Measurements from ENCODE around the gene CNIH3. TPM values are rescaled to one million over a fixed set of nuclear protein-coding genes. Genes with fewer than 3 reads are reported as not detected.
"Not testable (repeated sequence)": the region's sequence is repeated elsewhere in the genome, so short reads cannot be mapped to it uniquely, and the experiment has no call there.

Gene CNIH3
- total RNA-seq, 1 donor, result 1.4 TPM

GRCh38 chr1:224676551-224676950, 60.4 kb downstream of the CNIH3 start:
- Histone ChIP-seq H3K4me3 (ENCODE audit: low read length) (no peak overlapping the region), H3K9me3 (ENCODE audit: low read depth, low read length) (no peaks in the 10 kb centered on the region), H3K4me1 (ENCODE audit: insufficient read depth, low read length) (no peaks in the 10 kb centered on the region), H3K27me3 (ENCODE audit: insufficient read depth, low read length) (no peaks in the 10 kb centered on the region)

DNA sequence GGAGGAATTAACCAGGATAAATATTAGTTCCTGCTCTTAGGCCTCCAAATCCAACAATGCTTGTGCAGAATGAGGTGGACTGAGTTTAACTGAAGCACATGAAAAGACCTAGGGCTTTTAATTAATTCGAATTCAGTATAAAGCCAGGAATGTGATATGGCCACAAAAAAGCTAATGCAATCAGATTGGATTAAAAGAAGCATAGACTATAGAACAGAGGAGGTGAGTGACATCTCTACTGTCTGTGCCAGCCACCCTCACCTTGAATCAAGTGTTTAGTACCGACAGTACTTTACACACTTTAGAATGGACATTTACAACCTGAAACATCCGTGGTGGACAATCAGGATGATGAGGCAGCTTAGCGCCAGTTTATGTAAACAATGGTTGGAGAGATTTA, 62.1 kb downstream of the CNIH3 start:
- H3K4me1 ChIP-seq (ENCODE audit: insufficient read depth, low read length), result no peaks in the 10 kb centered on the region
- H3K27me3 ChIP-seq (ENCODE audit: insufficient read depth, low read length), result no peaks in the 10 kb centered on the region
- H3K4me3 ChIP-seq (ENCODE audit: low read length), result no peak overlapping the region
- no peaks in the 10 kb centered on the region for H3K9me3 ChIP-seq (ENCODE audit: low read depth, low read length)

GRCh38 chr1:224679606-224680005, 63.5 kb downstream of the CNIH3 start:
- Histone ChIP-seq H3K4me3 (ENCODE audit: low read length) (no peak overlapping the region), H3K27me3 (ENCODE audit: insufficient read depth, low read length) (no peaks in the 10 kb centered on the region), H3K4me1 (ENCODE audit: insufficient read depth, low read length) (no peaks in the 10 kb centered on the region), H3K9me3 (ENCODE audit: low read depth, low read length) (no peaks in the 10 kb centered on the region)

DNA sequence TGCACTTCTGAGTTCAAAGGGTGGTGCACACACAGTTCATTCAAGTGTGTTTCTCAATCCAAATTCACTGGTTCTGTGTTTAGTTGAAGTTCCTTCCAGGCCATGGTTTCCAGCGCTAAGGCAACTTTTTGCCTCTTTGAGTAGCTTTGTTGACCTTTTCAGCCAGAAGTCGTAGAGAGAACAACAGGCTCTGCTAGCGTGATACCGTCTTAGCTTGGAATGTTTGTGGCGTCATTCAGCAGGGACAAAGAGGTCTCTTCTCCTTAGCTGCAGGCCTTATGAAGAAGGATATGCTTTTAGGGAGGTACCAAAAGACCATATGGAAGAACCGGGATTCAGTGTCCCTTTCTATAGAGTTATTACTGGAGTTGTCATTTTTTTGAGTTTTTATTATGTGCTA, 65.7 kb downstream of the CNIH3 start:
- H3K4me1 ChIP-seq (ENCODE audit: insufficient read depth, low read length), result no peaks in the 10 kb centered on the region
- no peak overlapping the region for H3K4me3 ChIP-seq (ENCODE audit: low read length)
- H3K9me3 ChIP-seq (ENCODE audit: low read depth, low read length), result no peaks in the 10 kb centered on the region
- no peaks in the 10 kb centered on the region for H3K27me3 ChIP-seq (ENCODE audit: insufficient read depth, low read length)

GRCh38 chr1:224683936-224684335, 67.8 kb downstream of the CNIH3 start:
- Histone ChIP-seq H3K9me3 (ENCODE audit: low read depth, low read length) (no peaks in the 10 kb centered on the region), H3K27me3 (ENCODE audit: insufficient read depth, low read length) (no peaks in the 10 kb centered on the region), H3K4me1 (ENCODE audit: insufficient read depth, low read length) (no peaks in the 10 kb centered on the region), H3K4me3 (ENCODE audit: low read length) (no peak overlapping the region)

GRCh38 chr1:224684979-224685425, 68.9 kb downstream of the CNIH3 start:
- Histone ChIP-seq H3K4me3 (ENCODE audit: low read length) (no peak overlapping the region), H3K27me3 (ENCODE audit: insufficient read depth, low read length) (no peaks in the 10 kb centered on the region), H3K4me1 (ENCODE audit: insufficient read depth, low read length) (no peaks in the 10 kb centered on the region), H3K9me3 (ENCODE audit: low read depth, low read length) (no peaks in the 10 kb centered on the region)

DNA sequence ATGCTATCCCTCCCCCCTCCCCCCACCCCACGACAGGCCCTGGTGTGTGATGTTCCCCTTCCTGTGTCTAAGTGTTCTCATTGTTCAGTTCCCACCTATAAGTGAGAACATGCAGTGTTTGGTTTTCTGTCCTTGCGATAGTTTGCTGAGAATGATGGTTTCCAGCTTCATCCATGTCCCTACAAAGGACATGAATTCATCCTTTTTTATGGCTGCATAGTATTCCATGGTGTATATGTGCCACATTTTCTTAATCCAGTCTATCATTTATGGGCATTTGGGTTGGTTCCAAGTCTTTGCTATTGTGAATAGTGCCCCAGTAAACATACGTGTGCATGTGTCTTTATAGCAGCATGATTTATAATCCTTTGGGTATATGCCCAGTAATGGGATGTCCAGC, 70.0 kb downstream of the CNIH3 start:
- not testable (repeated sequence) for H3K27me3 ChIP-seq (ENCODE audit: insufficient read depth, low read length); H3K4me1 ChIP-seq (ENCODE audit: insufficient read depth, low read length); H3K4me3 ChIP-seq (ENCODE audit: low read length); H3K9me3 ChIP-seq (ENCODE audit: low read depth, low read length)

GRCh38 chr1:224687465-224687864, 71.3 kb downstream of the CNIH3 start:
- Histone ChIP-seq H3K4me1 (ENCODE audit: insufficient read depth, low read length) (no peaks in the 10 kb centered on the region), H3K4me3 (ENCODE audit: low read length) (no peak overlapping the region), H3K27me3 (ENCODE audit: insufficient read depth, low read length) (no peaks in the 10 kb centered on the region), H3K9me3 (ENCODE audit: low read depth, low read length) (no peaks in the 10 kb centered on the region)

- Histone ChIP-seq H3K4me3 (ENCODE audit: low read length) (no peak overlapping the region), H3K27me3 (ENCODE audit: insufficient read depth, low read length) (no peaks in the 10 kb centered on the region), H3K9me3 (ENCODE audit: low read depth, low read length) (no peaks in the 10 kb centered on the region), H3K4me1 (ENCODE audit: insufficient read depth, low read length) (no peaks in the 10 kb centered on the region)
Observed at GRCh38 chr1:224689374-224689773, 73.3 kb downstream of the CNIH3 start.

GRCh38 chr1:224690576-224690975, 74.5 kb downstream of the CNIH3 start:
- Histone ChIP-seq H3K9me3 (ENCODE audit: low read depth, low read length) (no peaks in the 10 kb centered on the region), H3K27me3 (ENCODE audit: insufficient read depth, low read length) (no peaks in the 10 kb centered on the region), H3K4me3 (ENCODE audit: low read length) (no peak overlapping the region), H3K4me1 (ENCODE audit: insufficient read depth, low read length) (no peaks in the 10 kb centered on the region)

DNA sequence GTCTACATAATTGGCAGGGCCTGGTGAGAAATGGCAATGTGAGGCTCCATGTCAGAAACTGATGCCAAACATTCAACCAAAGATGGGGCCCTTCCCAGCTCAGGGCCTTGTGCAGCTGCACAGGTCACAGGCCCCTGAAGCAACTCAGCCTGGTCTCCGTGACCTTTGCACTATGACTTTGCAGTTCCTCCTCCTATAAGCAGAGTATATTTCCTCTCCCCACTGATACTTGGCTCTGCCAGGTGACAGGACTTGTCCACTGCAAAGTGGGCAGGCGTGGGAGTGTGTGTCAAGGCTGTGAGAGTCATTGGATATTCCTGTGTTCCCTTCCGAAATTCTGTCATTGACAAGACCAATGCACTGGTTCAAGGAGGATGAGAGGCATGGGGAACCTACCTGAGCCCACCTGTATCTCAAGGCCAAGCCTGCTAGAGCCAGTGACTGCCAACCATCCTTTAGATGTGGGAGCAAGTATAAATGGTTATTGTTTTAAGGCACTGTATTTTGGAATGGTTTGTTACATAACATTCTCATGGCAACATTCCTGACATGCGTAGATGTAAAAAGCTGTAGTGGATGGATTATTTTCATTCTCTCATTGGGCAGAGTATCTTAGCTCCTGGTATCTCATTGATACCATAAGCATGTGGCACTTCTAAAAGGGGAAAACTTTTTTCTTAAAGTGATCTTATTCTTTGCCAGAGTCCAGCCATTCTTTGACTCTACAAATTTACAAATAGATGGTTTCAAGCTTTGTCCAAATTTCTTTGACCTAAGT, 75.2 kb downstream of the CNIH3 start:
- H3K27me3 ChIP-seq (ENCODE audit: insufficient read depth, low read length), result no peaks in the 10 kb centered on the region
- no peaks in the 10 kb centered on the region for H3K9me3 ChIP-seq (ENCODE audit: low read depth, low read length)
- no peak overlapping the region for H3K4me3 ChIP-seq (ENCODE audit: low read length)
- H3K4me1 ChIP-seq (ENCODE audit: insufficient read depth, low read length), result no peaks in the 10 kb centered on the region

GRCh38 chr1:224694969-224695368, 78.9 kb downstream of the CNIH3 start:
- Histone ChIP-seq H3K4me1 (ENCODE audit: insufficient read depth, low read length) (no peaks in the 10 kb centered on the region), H3K27me3 (ENCODE audit: insufficient read depth, low read length) (no peaks in the 10 kb centered on the region), H3K9me3 (ENCODE audit: low read depth, low read length) (no peaks in the 10 kb centered on the region), H3K4me3 (ENCODE audit: low read length) (no peak overlapping the region)

- H3K27me3 ChIP-seq (ENCODE audit: insufficient read depth, low read length), result no peaks in the 10 kb centered on the region
- H3K4me3 ChIP-seq (ENCODE audit: low read length), result no peak overlapping the region
- H3K4me1 ChIP-seq (ENCODE audit: insufficient read depth, low read length), result no peaks in the 10 kb centered on the region
- no peaks in the 10 kb centered on the region for H3K9me3 ChIP-seq (ENCODE audit: low read depth, low read length)
Observed at GRCh38 chr1:224696021-224696420, 79.9 kb downstream of the CNIH3 start.

GRCh38 chr1:224696891-224697765, 81.0 kb downstream of the CNIH3 start:
- Histone ChIP-seq H3K27me3 (ENCODE audit: insufficient read depth, low read length) (no peaks in the 10 kb centered on the region), H3K4me3 (ENCODE audit: low read length) (no peak overlapping the region)

DNA sequence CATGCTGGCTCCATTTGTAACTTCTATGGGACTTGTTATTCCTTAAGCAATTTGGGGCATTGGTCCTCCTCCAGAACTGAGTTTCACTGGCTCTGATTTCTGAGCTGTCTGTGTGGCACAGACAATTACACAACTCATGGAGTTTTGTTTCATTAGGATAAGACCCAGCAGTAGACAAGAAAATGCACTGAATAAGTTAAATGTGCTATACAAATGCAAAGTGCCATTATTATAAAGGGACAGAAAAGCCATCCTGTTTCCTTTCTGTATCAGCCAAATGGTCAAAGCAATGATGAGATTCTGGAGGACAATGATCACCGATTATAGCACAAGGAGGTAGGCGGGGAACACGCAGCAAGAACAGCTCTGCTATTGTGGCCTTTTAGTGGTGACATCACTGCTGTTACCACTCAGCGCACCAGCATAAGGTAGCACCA, 81.9 kb downstream of the CNIH3 start:
- Histone ChIP-seq H3K9me3 (ENCODE audit: low read depth, low read length) (no peaks in the 10 kb centered on the region), H3K4me3 (ENCODE audit: low read length) (no peak overlapping the region), H3K27me3 (ENCODE audit: insufficient read depth, low read length) (no peaks in the 10 kb centered on the region), H3K4me1 (ENCODE audit: insufficient read depth, low read length) (no peaks in the 10 kb centered on the region)

More at GRCh38 chr1:224696891-224697765, 81.0 kb downstream of the CNIH3 start:
- Histone ChIP-seq H3K9me3 (ENCODE audit: low read depth, low read length) (no peaks in the 10 kb centered on the region), H3K4me1 (ENCODE audit: insufficient read depth, low read length) (no peaks in the 10 kb centered on the region)

Measured in mononuclear cell (primary cell).